Measurements from ENCODE around the gene KLHL3.
"Not testable (repeated sequence)": the region's sequence is repeated elsewhere in the genome, so short reads cannot be mapped to it uniquely, and the experiment has no call there.

KLHL3 gene

DNA sequence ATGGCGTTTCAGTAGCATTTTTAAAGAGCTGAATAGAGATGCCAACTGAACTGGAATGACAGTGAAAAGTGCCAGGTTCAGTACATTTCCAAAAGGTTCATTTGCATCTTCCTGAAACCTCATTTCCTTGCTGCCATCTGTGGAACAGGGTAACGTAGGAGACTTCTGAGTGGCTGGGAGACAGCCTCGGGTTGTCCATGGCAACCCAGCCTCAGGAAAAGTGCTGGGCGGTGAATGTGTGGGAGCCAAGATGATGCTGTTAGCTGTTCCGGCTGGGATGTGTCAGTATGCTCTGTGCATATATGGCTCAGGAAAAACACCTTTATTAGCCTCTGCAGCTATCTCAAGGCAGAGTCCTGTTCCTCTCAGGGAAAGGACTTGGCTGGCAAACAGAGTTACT is 87.5 kb downstream of the KLHL3 start:
- Mint-ChIP-seq H3K36me3 (ENCODE audit: insufficient read depth) (peaks cover 2% of the 10 kb centered on the region), H3K27ac (ENCODE audit: low read depth) (no peak overlapping the region), H3K4me3 (no peak overlapping the region), H3K4me1 (no peaks in the 10 kb centered on the region), H3K27me3 (no peaks in the 10 kb centered on the region), H3K9me3 (no peaks in the 10 kb centered on the region)
- DNase-seq (ENCODE audit: low spot score in 2 of 2) (no peak), ATAC-seq (replicated peaks; ENCODE audit: extremely low read depth, poor library complexity, severe bottlenecking) (no peak)

DNA sequence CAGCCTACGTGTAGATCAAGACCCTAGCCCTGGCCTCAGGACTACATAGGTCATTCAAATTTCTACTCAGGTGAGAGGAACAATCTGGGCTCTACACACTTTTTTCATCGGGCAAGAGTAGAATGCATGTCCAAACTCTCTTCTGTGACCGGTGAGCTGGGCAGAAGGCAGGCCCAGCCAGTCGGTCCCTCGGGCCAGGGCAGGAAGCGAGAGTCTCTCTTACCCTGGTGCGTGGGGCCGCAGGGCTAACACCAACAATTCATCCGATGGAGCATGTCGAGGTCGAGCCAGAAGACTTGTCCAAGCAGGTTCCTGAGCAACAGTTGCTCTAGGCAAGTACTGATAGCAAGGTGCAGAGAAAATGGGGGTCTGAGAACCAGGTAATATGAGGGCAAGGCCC is 88.5 kb downstream of the KLHL3 start:
- no peak overlapping the region for H3K4me3 Mint-ChIP-seq

DNA sequence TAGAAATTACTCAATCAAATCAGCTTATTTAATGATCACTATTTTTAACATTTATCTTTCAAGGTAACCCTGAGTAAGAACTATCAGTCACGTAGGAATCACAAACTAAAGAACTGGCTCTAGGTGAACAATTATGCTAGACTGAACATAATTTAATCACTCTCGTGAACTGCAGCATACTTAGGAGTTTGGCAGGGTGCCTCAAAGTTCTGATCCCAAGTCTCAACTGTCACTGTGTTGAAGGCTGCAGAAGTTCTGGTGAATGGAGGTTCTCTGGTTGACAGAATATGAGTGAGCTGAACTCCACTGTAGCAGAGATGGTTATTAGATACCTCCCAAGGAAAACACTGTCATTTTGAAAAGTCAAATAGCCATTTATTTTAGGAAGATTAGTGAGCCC is 89.1 kb downstream of the KLHL3 start:
- H3K27ac Mint-ChIP-seq (ENCODE audit: low read depth): no peak overlapping the region
- peaks cover 2% of the 10 kb centered on the region for H3K36me3 Mint-ChIP-seq (ENCODE audit: insufficient read depth)
- DNase-seq (ENCODE audit: low spot score in 2 of 2) (no peak), ATAC-seq (replicated peaks; ENCODE audit: extremely low read depth, poor library complexity, severe bottlenecking) (no peak)
- H3K4me3 Mint-ChIP-seq: no peak overlapping the region
- H3K27me3 Mint-ChIP-seq: no peaks in the 10 kb centered on the region
- H3K4me1 Mint-ChIP-seq: no peaks in the 10 kb centered on the region
- H3K9me3 Mint-ChIP-seq: no peaks in the 10 kb centered on the region

More for the DNA sequence above, 88.5 kb downstream of the KLHL3 start:
- Mint-ChIP-seq H3K9me3 (no peaks in the 10 kb centered on the region), H3K36me3 (ENCODE audit: insufficient read depth) (peaks cover 2% of the 10 kb centered on the region), H3K27me3 (no peaks in the 10 kb centered on the region), H3K27ac (ENCODE audit: low read depth) (no peak overlapping the region), H3K4me1 (no peaks in the 10 kb centered on the region)
- DNase-seq (ENCODE audit: low spot score in 2 of 2) (no peak), ATAC-seq (replicated peaks; ENCODE audit: extremely low read depth, poor library complexity, severe bottlenecking) (no peak)

DNA sequence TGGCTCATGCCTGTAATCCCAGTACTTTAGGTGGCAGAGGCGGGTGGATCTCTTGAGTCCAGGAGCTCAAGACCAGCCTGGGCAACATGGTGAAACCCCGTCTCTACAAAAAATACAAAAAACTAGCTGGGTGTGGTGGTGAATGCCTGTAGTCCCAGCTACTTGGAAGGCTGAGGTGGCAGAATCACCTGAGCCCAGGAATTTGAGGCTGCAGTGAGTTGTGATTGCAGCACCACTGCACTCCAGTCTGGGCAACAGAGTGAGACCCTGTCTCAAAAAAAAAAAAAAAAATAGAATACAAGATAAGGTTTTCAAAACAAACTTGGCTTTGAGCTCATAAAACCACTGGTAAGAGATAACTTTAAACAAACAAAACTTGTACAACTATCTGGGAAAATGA is 92.8 kb downstream of the KLHL3 start:
- not testable (repeated sequence) for H3K4me3 Mint-ChIP-seq; ATAC-seq (replicated peaks; ENCODE audit: extremely low read depth, poor library complexity, severe bottlenecking)

DNA sequence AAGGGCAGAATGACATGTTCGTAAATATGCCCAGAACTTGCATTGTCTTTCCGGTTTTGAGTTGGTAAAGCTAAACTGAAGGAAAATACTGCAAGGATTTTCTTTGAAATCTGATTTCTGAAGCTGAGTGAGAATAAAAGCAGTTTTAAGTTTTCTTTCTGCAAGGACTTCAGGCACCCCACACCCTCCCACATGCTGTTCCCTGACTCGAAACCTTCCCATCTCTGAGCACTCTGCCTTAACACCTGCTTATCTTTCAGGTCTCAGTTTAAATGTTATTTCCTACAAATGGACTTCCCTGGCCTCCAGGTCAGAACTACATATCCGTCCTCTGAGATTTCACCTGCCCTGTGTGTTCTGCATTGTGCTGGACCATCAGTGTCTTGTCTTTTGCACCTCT is 93.8 kb downstream of the KLHL3 start:
- DNase-seq (ENCODE audit: low spot score in 2 of 2): no peak
- no peaks in the 10 kb centered on the region for H3K9me3 Mint-ChIP-seq
- ATAC-seq (replicated peaks; ENCODE audit: extremely low read depth, poor library complexity, severe bottlenecking): no peak
- no peaks in the 10 kb centered on the region for H3K27me3 Mint-ChIP-seq
- peaks cover 1% of the 10 kb centered on the region for H3K36me3 Mint-ChIP-seq (ENCODE audit: insufficient read depth)
- H3K4me3 Mint-ChIP-seq: no peak overlapping the region
- no peaks in the 10 kb centered on the region for H3K4me1 Mint-ChIP-seq
- no peak overlapping the region for H3K27ac Mint-ChIP-seq (ENCODE audit: low read depth)

More for the DNA sequence above, 92.8 kb downstream of the KLHL3 start:
- not testable (repeated sequence) for H3K36me3 Mint-ChIP-seq (ENCODE audit: insufficient read depth); H3K4me1 Mint-ChIP-seq; DNase-seq (ENCODE audit: low spot score in 2 of 2); H3K27ac Mint-ChIP-seq (ENCODE audit: low read depth); H3K27me3 Mint-ChIP-seq; H3K9me3 Mint-ChIP-seq

DNA sequence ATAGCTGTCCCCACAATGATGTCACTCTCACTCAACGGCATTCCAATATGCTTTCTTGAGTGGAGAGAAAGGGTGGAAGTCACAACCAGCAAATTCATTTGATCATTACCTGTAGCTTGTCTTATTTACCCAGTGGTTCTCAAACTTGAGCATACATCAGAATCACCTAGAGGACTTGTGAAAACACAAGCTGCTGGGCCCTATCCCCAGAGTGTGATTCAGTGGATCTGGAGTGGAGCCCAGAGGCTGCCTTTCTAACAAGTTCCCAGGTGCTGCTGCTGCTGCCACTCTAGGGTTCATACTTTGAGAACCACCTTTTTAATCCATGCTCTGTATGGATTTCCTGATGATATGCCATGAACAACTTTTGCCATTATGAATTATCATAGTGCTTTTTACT is 94.7 kb downstream of the KLHL3 start:
- Mint-ChIP-seq H3K36me3 (ENCODE audit: insufficient read depth) (peaks cover 1% of the 10 kb centered on the region), H3K4me3 (no peak overlapping the region), H3K27ac (ENCODE audit: low read depth) (no peak overlapping the region), H3K27me3 (no peaks in the 10 kb centered on the region), H3K4me1 (no peaks in the 10 kb centered on the region), H3K9me3 (no peaks in the 10 kb centered on the region)
- ATAC-seq (replicated peaks; ENCODE audit: extremely low read depth, poor library complexity, severe bottlenecking): no peak
- no peak for DNase-seq (ENCODE audit: low spot score in 2 of 2)

DNA sequence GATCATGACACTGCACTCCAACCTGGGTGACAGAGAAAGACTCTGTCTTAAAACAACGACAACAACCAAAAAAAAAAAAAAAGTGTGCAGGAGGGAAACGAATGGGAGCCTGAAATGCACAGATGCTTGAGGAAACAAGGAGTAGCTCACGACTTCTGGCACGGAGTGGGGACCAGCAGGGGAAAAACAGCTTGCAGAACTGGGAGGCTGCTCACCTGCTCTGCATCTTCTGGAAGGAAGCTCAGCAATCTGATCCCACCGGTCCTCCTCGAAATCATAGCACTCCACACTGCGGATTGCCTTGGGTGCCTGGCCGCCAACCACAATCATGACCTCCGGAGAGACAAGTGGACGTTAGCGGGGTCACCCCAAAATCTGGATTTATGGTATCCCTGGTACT is 96.2 kb downstream of the KLHL3 start:
- Mint-ChIP-seq H3K36me3 (ENCODE audit: insufficient read depth) (peaks cover 3% of the 10 kb centered on the region), H3K27ac (ENCODE audit: low read depth) (no peak overlapping the region)
- no peak for DNase-seq (ENCODE audit: low spot score in 2 of 2)

DNA sequence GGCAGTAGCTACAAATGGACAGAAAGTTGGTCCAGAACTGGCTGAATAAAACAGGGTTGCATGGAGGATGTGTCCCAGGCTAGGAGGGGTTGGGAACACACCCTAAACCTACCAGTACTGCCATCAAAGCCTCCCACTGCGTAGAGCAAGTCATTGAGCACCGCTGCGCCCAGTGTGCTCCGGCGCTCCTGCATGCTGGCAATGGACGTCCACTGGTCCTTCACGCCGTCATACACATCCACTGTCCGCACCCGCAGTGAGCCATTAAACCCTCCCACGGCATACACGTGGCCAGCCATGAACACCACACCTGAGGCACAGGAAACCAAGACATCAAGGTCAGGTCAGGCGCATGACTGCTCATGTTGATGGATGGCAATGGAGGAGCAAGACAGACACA is 97.0 kb downstream of the KLHL3 start:
- Mint-ChIP-seq H3K27ac (ENCODE audit: low read depth) (no peak overlapping the region), H3K4me1 (no peaks in the 10 kb centered on the region), H3K9me3 (no peaks in the 10 kb centered on the region), H3K27me3 (no peaks in the 10 kb centered on the region), H3K36me3 (ENCODE audit: insufficient read depth) (peaks cover 3% of the 10 kb centered on the region), H3K4me3 (no peak overlapping the region)
- DNase-seq (ENCODE audit: low spot score in 2 of 2) (no peak), ATAC-seq (replicated peaks; ENCODE audit: extremely low read depth, poor library complexity, severe bottlenecking) (no peak)

More for the DNA sequence above, 96.2 kb downstream of the KLHL3 start:
- ATAC-seq (replicated peaks; ENCODE audit: extremely low read depth, poor library complexity, severe bottlenecking): no peak
- Mint-ChIP-seq H3K4me3 (no peak overlapping the region), H3K4me1 (no peaks in the 10 kb centered on the region), H3K27me3 (no peaks in the 10 kb centered on the region), H3K9me3 (no peaks in the 10 kb centered on the region)

DNA sequence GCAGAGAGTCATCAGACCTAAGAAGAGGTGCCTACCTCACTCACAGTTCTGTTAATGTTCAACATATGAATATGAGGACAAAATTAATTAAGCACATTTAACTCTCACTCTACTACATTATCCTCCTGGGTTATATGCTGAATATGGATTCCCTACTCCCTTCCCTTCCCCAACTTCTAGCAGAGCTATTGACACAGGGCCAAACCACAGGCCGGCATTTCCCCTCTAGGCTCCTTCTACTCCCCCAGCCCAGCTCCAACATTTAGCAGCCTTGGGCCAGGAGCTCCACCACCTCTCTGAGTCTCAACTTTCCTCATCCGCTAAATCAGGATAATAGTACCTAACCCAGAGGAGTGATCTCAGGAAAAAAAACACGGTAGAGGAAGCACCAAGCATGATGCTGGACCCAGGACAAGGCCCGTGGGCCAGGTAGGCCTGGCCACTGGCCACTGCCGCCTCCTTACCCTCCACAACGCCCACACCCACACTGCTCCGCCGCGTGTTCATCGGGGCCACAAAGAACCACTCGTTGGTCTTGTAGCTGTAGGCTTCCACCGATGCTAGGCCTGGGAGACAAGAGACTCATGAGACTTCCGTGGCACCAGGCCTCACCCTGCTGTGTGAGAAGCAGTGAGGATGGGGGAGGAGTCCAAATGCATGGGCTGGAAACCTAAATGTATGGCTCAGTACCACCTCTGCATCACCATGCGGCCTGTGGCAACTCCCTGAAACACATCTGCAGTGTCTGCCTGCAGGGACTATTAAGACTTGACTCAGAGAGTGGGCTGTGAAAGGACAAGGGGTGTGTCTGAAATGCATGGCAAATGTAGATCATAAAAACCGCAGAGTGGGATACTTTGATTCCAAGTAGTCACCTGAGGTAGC is 98.8 kb downstream of the KLHL3 start:
- no peaks in the 10 kb centered on the region for H3K9me3 Mint-ChIP-seq
- ATAC-seq (replicated peaks; ENCODE audit: extremely low read depth, poor library complexity, severe bottlenecking) (no peak), DNase-seq (ENCODE audit: low spot score in 2 of 2) (no peak)
- peaks cover 3% of the 10 kb centered on the region for H3K36me3 Mint-ChIP-seq (ENCODE audit: insufficient read depth)
- no peaks in the 10 kb centered on the region for H3K27me3 Mint-ChIP-seq
- no peak overlapping the region for H3K4me3 Mint-ChIP-seq
- no peaks in the 10 kb centered on the region for H3K4me1 Mint-ChIP-seq
- H3K27ac Mint-ChIP-seq (ENCODE audit: low read depth): no peak overlapping the region

DNA sequence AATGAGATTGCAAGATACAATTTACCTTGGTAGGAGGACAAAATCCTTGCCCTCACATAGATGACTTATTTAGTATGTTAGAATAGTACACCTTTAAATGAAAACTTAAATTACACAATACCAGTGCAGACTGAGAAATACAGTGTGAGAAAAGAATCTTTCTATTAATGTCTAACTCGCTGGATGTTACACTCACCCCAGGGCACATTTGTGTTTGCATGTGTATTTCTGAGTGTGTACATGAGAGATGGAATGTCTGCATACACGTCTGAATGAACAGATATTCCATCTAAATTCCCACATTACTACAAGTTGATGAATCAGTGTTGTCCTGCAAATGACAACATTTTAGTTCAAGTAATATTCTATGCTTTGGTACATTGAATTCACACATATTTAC is 99.8 kb downstream of the KLHL3 start:
- ATAC-seq (replicated peaks; ENCODE audit: extremely low read depth, poor library complexity, severe bottlenecking) (no peak), DNase-seq (ENCODE audit: low spot score in 2 of 2) (no peak)
- no peaks in the 10 kb centered on the region for H3K9me3 Mint-ChIP-seq
- no peaks in the 10 kb centered on the region for H3K4me1 Mint-ChIP-seq
- H3K27ac Mint-ChIP-seq (ENCODE audit: low read depth): no peak overlapping the region
- H3K36me3 Mint-ChIP-seq (ENCODE audit: insufficient read depth): peaks cover 3% of the 10 kb centered on the region
- H3K4me3 Mint-ChIP-seq: no peak overlapping the region
- H3K27me3 Mint-ChIP-seq: no peaks in the 10 kb centered on the region

DNA sequence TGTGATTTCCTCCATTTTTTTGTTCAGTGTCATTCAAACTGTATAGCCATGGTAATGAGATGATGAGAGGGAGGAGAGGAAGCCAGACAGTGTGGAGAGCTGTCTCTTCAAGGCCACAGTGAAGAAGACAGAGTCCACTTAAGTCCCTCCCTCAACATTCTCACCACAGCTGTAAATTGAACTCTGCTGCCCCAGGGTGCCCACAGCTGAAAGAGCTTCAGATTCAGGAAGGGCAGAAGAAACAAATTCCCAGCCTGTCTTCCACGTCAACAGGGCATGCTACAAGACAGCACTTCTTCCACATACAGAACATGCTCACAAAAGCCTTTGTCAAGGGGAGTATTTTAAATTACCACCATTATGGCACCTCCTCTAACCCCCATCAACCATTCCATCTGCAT is 100.4 kb downstream of the KLHL3 start:
- H3K27me3 Mint-ChIP-seq: no peaks in the 10 kb centered on the region
- DNase-seq (ENCODE audit: low spot score in 2 of 2) (no peak), ATAC-seq (replicated peaks; ENCODE audit: extremely low read depth, poor library complexity, severe bottlenecking) (no peak)
- H3K4me3 Mint-ChIP-seq: no peak overlapping the region
- no peak overlapping the region for H3K27ac Mint-ChIP-seq (ENCODE audit: low read depth)
- H3K9me3 Mint-ChIP-seq: no peaks in the 10 kb centered on the region
- H3K36me3 Mint-ChIP-seq (ENCODE audit: insufficient read depth): peaks cover 3% of the 10 kb centered on the region
- H3K4me1 Mint-ChIP-seq: no peaks in the 10 kb centered on the region

DNA sequence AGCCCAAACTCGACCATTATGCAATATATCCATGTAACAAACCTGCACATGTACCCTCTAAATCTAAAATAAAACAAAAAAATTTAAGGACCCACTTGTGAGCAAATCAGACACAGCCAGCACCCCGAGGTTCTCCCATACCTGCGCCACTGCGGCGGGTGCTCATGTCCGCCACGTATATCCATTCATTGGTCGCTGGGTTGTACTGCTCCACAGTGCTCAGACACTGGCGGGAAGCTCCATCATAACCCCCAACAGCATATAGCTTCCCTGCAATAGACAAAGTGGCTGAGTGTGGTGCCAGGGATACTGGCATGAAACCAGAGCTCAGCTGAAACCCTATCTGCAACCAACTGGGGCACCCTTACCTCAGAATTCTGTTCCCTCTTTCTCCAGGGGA is 102.0 kb downstream of the KLHL3 start:
- Mint-ChIP-seq H3K36me3 (ENCODE audit: insufficient read depth) (peaks cover 2% of the 10 kb centered on the region), H3K9me3 (no peaks in the 10 kb centered on the region), H3K27ac (ENCODE audit: low read depth) (no peak overlapping the region), H3K27me3 (no peaks in the 10 kb centered on the region), H3K4me3 (no peak overlapping the region), H3K4me1 (no peaks in the 10 kb centered on the region)
- ATAC-seq (replicated peaks; ENCODE audit: extremely low read depth, poor library complexity, severe bottlenecking): no peak
- DNase-seq (ENCODE audit: low spot score in 2 of 2): no peak

DNA sequence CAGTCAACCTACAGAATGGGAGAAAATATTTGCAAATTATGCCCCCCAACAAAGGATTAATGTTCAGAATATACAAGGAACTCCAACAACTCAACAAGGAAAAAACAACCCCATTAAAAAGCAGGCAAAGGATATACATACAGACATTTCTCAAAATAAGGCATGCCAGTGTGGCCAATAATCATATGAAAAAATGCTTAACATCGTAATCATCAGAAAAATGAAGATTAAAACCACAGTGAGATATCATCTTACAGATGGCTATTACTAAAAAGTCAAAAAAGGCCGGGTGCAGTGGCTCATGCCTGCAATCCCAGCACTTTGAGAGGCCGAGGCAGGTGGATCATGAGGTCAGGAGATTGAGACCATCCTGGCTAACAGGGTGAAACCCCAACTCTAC is 103.2 kb downstream of the KLHL3 start:
- no peak overlapping the region for H3K27ac Mint-ChIP-seq (ENCODE audit: low read depth)
- H3K4me1 Mint-ChIP-seq: no peaks in the 10 kb centered on the region
- H3K4me3 Mint-ChIP-seq: no peak overlapping the region
- peaks cover 6% of the 10 kb centered on the region for H3K36me3 Mint-ChIP-seq (ENCODE audit: insufficient read depth)
- ATAC-seq (replicated peaks; ENCODE audit: extremely low read depth, poor library complexity, severe bottlenecking) (no peak), DNase-seq (ENCODE audit: low spot score in 2 of 2) (no peak)
- no peaks in the 10 kb centered on the region for H3K27me3 Mint-ChIP-seq
- H3K9me3 Mint-ChIP-seq: no peaks in the 10 kb centered on the region
